Common myeloid progenitor, CD34-positive (primary cell): ENCODE measurements around the gene MAGED1.

Experiments
- CTCF ChIA-PET: fragments of 350-600 bp; sonication (Branson Sonifier 250); formaldehyde crosslinking; loops from one replicate; lab custom pipeline; 2021; ENCODE audit warnings: antibody characterized with exemption; lab: Charles Lee
- POLR2A ChIA-PET: fragments of 350-600 bp; sonication (Branson Sonifier 250); formaldehyde crosslinking; loops from one replicate; lab custom pipeline; 2021; ENCODE audit warnings: antibody characterized with exemption; lab: Charles Lee
- DNase-seq, 3 donors: peaks; one replicate each; pipeline versions ENCODE4 v3.0.0 to v3.0.0-alpha.2; 2013
- H3K27ac ChIP-seq, 2 experiments: 1 replicate in 1 of 2; 2 replicates in 1 of 2; pipeline ENCODE4 v1.7.0; 2013; ENCODE audit warnings: inconsistent platforms in 2 of 2, low read length in 2 of 2, mild to moderate bottlenecking in 2 of 2, low read depth in 1 of 2, moderate library complexity in 1 of 2; ENCODE audit not compliant: severe bottlenecking in 2 of 2, insufficient read depth in 1 of 2, poor library complexity in 1 of 2
- H3K27me3 ChIP-seq, 5 experiments: replicated peaks in 2 of 5; 1 replicate in 3 of 5; 2 replicates in 2 of 5; pipeline versions ENCODE4 v1.6.1 to v1.7.0; 2013; ENCODE audit warnings: low read length in 4 of 5, mild to moderate bottlenecking in 2 of 5, moderate library complexity in 2 of 5, inconsistent platforms in 1 of 5; ENCODE audit not compliant: insufficient read depth in 5 of 5, control insufficient read depth in 4 of 5
- H3K36me3 ChIP-seq, 4 experiments: 1 replicate in 2 of 4; 2 replicates in 2 of 4; pipeline versions ENCODE4 v1.6.1 to v1.7.0; 2013; ENCODE audit warnings: low read length in 3 of 4, control low read depth in 1 of 4, mild to moderate bottlenecking in 1 of 4; ENCODE audit not compliant: control insufficient read depth in 4 of 4, insufficient read depth in 4 of 4
- H3K4me1 ChIP-seq, 4 experiments: 1 replicate in 3 of 4; 2 replicates in 1 of 4; pipeline versions ENCODE4 v1.6.1 to v1.7.1; 2013; ENCODE audit warnings: low read length in 3 of 4, mild to moderate bottlenecking in 3 of 4, control low read depth in 1 of 4, inconsistent platforms in 1 of 4, moderate library complexity in 1 of 4; ENCODE audit not compliant: control insufficient read depth in 4 of 4, insufficient read depth in 4 of 4; ENCODE audit errors: control extremely low read depth in 1 of 4
- H3K4me3 ChIP-seq, 7 experiments: 1 replicate in 4 of 7; 2 replicates in 3 of 7; pipeline versions ENCODE4 v1.5.1 to v1.7.0; 2013; ENCODE audit warnings: mild to moderate bottlenecking in 7 of 7, low read length in 6 of 7, moderate library complexity in 6 of 7, inconsistent platforms in 2 of 7, low read depth in 2 of 7, control low read depth in 1 of 7; ENCODE audit not compliant: insufficient read depth in 4 of 7, control insufficient read depth in 1 of 7; ENCODE audit errors: extremely low read depth in 1 of 7
- H3K9me3 ChIP-seq, 5 experiments: 1 replicate in 4 of 5; 2 replicates in 1 of 5; pipeline versions ENCODE4 v1.6.1 to v1.7.1; 2013; ENCODE audit warnings: low read length in 4 of 5, mild to moderate bottlenecking in 2 of 5, inconsistent platforms in 1 of 5, low read depth in 1 of 5, moderate library complexity in 1 of 5; ENCODE audit not compliant: control insufficient read depth in 4 of 5, insufficient read depth in 2 of 5; ENCODE audit errors: control extremely low read depth in 1 of 5
- WGBS: methylation state at CpG from one replicate; pipeline ENCODE4 v1.1.5; 2013; ENCODE audit not compliant: insufficient coverage; 5-methylcytosine and 5-hydroxymethylcytosine counted together

The MAGED1 gene

DNA sequence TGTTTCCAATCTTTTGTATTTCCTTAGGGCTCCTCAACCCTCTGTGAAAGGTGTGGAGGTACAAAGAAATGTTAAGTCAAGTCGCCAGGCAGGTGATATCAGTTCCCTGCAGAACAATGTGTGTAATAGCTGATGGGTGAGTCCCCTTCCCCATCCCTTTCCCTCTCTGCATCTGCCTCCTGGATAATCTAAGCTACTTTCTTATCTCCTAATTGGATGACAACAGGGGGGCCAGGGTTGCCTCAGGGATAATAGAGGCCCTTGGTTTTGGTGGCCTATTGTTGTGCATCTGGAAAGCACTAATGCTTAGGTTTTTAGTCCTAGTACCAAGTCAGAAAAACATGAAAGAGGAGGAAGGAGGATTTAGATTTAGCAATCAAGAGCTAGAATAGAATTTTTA is 29.1 kb downstream of the MAGED1 start:
- H3K9me3 ChIP-seq = peaks cover 0 to 4% (median 0%) of the 10 kb centered on the region in 5 experiments
- ChIA-PET CTCF (no interaction called here), POLR2A (no interaction called here)
- peaks cover 0 to 4% (median under 1%) of the 10 kb centered on the region in 4 experiments for H3K4me1 ChIP-seq
- WGBS = no CpG with 5 or more reads among the region's 1 CpG
- no peaks in the 10 kb centered on the region for H3K27me3 ChIP-seq
- no peak for DNase-seq
- H3K36me3 ChIP-seq = no peaks in the 10 kb centered on the region
- no peak overlapping the region for H3K4me3 ChIP-seq
- H3K27ac ChIP-seq = no peak overlapping the region

- ChIA-PET CTCF (no interaction called here), POLR2A (no interaction called here)
- no peaks in the 10 kb centered on the region for H3K9me3 ChIP-seq
- no peak overlapping the region for H3K4me3 ChIP-seq
- no peaks in the 10 kb centered on the region for H3K36me3 ChIP-seq
- H3K27me3 ChIP-seq = no peaks in the 10 kb centered on the region
- DNase-seq = no peak
- 89% methylated on average over 3 of the region's 3 CpGs for WGBS
- no peaks in the 10 kb centered on the region for H3K4me1 ChIP-seq
- no peak overlapping the region for H3K27ac ChIP-seq
These were observed 38.2 kb downstream of the MAGED1 start for GRCh38 chrX:51931566-51932150.
